HepG2 (cell line): Measurements from ENCODE around the gene THADA. TPM values are rescaled to one million over a fixed set of nuclear protein-coding genes. Genes with fewer than 3 reads are reported as not detected.
A peak's percentile ranks its signal among the peaks of the same experiment; 100 is the strongest.

Experiments used
- AKAP8 ChIP-seq: sonication (generic); formaldehyde crosslinking; IDR thresholded peaks from 2 replicates; pipeline ENCODE4 v1.5.1; 2020; ENCODE audit warnings: mild to moderate bottlenecking, missing genetic modification reagents
- BHLHE40 ChIP-seq: IDR thresholded peaks from 2 replicates; pipeline ENCODE4 v1.6.1; 2011; ENCODE audit warnings: low read length, improper control_type of control experiment
- CHCHD3 ChIP-seq: sonication (generic); formaldehyde crosslinking; IDR thresholded peaks from 2 replicates; pipeline ENCODE4 v1.8.0; 2022; ENCODE audit warnings: mild to moderate bottlenecking, missing genetic modification reagents, moderate library complexity
- DZIP1 ChIP-seq: sonication (generic); formaldehyde crosslinking; IDR thresholded peaks from 2 replicates; pipeline ENCODE4 v1.5.0; 2020; ENCODE audit warnings: mild to moderate bottlenecking, missing genetic modification reagents
- ELF1 ChIP-seq: sonication (generic); formaldehyde crosslinking; IDR thresholded peaks from 2 replicates; pipeline ENCODE4 v1.4.0; 2020; ENCODE audit warnings: missing genetic modification reagents
- GLI4 ChIP-seq: sonication (generic); formaldehyde crosslinking; IDR thresholded peaks from 2 replicates; pipeline ENCODE4 v1.5.1; 2020; ENCODE audit warnings: missing genetic modification reagents, mild to moderate bottlenecking, moderate library complexity, borderline replicate concordance
- HOXA9 ChIP-seq: sonication (generic); formaldehyde crosslinking; IDR thresholded peaks from 2 replicates; pipeline ENCODE4 v1.8.1; 2022; ENCODE audit warnings: missing genetic modification reagents, mild to moderate bottlenecking, moderate library complexity, borderline replicate concordance
- PPARG ChIP-seq: conservative IDR thresholded peaks from 2 replicates; pipeline ENCODE4 v1.6.1; 2016; ENCODE audit warnings: missing biosample characterization, missing genetic modification reagents
- SMAD1 ChIP-seq: sonication (generic); formaldehyde crosslinking; IDR thresholded peaks from 2 replicates; pipeline ENCODE4 v1.4.0; 2020; ENCODE audit warnings: missing genetic modification reagents, low read depth, mild to moderate bottlenecking, borderline replicate concordance
- SRSF4 ChIP-seq: fragments of 200-400 bp; formaldehyde crosslinking; IDR thresholded peaks from one replicate; pipeline ENCODE4 v1.6.1; 2018; ENCODE audit warnings: mild to moderate bottlenecking, low read depth, low read length, moderate library complexity; ENCODE audit not compliant: poor library complexity, severe bottlenecking
- TAF15 ChIP-seq: fragments of 200-400 bp; formaldehyde crosslinking; IDR thresholded peaks from one replicate; pipeline ENCODE4 v1.6.1; 2018; ENCODE audit warnings: mild to moderate bottlenecking, low read depth, low read length; ENCODE audit not compliant: poor library complexity, severe bottlenecking
- TBX2 ChIP-seq: sonication (generic); formaldehyde crosslinking; IDR thresholded peaks from 2 replicates; pipeline ENCODE4 v1.5.0; 2020; ENCODE audit warnings: missing genetic modification reagents, mild to moderate bottlenecking, borderline replicate concordance
- ZBTB37 ChIP-seq: sonication (generic); formaldehyde crosslinking; IDR thresholded peaks from 2 replicates; pipeline ENCODE4 v1.4.0; 2020; ENCODE audit warnings: mild to moderate bottlenecking, missing genetic modification reagents
- ZBTB39 ChIP-seq: sonication (generic); formaldehyde crosslinking; IDR thresholded peaks from 2 replicates; pipeline ENCODE4 v1.5.0; 2020; ENCODE audit warnings: missing genetic modification reagents
- ZFP36 ChIP-seq: fragments of 150-350 bp; IDR thresholded peaks from 2 replicates; pipeline ENCODE4 v1.6.1; 2018; ENCODE audit warnings: borderline replicate concordance, low read length, low read depth; ENCODE audit not compliant: partially characterized antibody
- ZNF281 ChIP-seq: sonication (generic); formaldehyde crosslinking; IDR thresholded peaks from 2 replicates; pipeline ENCODE4 v1.4.0; 2020; ENCODE audit warnings: missing genetic modification reagents, borderline replicate concordance
- ZNF562 ChIP-seq: sonication (generic); formaldehyde crosslinking; IDR thresholded peaks from 2 replicates; pipeline ENCODE4 v1.8.0; 2022; ENCODE audit warnings: missing genetic modification reagents, borderline replicate concordance
- ZNF816 ChIP-seq: sonication (generic); formaldehyde crosslinking; IDR thresholded peaks from 2 replicates; pipeline ENCODE4 v1.8.0; 2022; ENCODE audit warnings: missing genetic modification reagents, mild to moderate bottlenecking, borderline replicate concordance
- ZNF883 ChIP-seq: sonication (generic); formaldehyde crosslinking; IDR thresholded peaks from 2 replicates; pipeline ENCODE4 v1.5.1; 2020; ENCODE audit warnings: mild to moderate bottlenecking, missing genetic modification reagents; ENCODE audit errors: not compliant biosample characterization
- polyA plus RNA-seq, 8 experiments: library from polyadenylated mRNA; depleted of rRNA in 3 of 8; stranded (reverse) in 7 of 8; unstranded in 1 of 8; fragments of >200 nt; fragmentation: Illumina TruSeq in 4 of 8; extraction: Trizol in 4 of 8; gene quantifications; 2 replicates each; pipeline versions ENCODE4 v1.2.1 to v1.2.3, GENCODE V29; 2011 to 2016; ENCODE audit warnings: low read depth in 4 of 8, missing spikeins in 1 of 8, mixed read lengths in 1 of 8; ENCODE audit not compliant: insufficient read depth in 1 of 8
- total RNA-seq, 5 experiments: library from RNA; depleted of rRNA; stranded (reverse); fragments of >200 nt; fragmentation: Illumina TruSeq; extraction: Trizol; gene quantifications; 2 replicates each; pipeline ENCODE4 v1.2.3, GENCODE V29; 2016; ENCODE audit warnings: low read depth in 1 of 5

Gene THADA
- total and polyA plus RNA-seq, 2 of the 13 experiments (the other 11 are each of a cell fraction or from before 2014, with no cell fraction given): 12.7 to 21.7 TPM

- TF ChIP-seq ZNF816 (no peak), TAF15 (no peak), ZNF281 (CRISPR knock-in tag) (no peak; the same call in 1 of the 2 replicates), TBX2 (CRISPR knock-in tag) (peak; percentile 59; the same call in 1 of the 2 replicates), CHCHD3 (CRISPR knock-in tag) (no peak), HOXA9 (CRISPR knock-in tag) (no peak; the same call in 1 of the 2 replicates), PPARG (CRISPR knock-in tag) (peak; percentile 93), ZBTB37 (CRISPR knock-in tag) (peak; percentile 79; the same call in 1 of the 2 replicates), BHLHE40 (no peak), ZNF562 (CRISPR knock-in tag) (no peak), GLI4 (CRISPR knock-in tag) (peak; percentile 75), AKAP8 (CRISPR knock-in tag) (peak; percentile 43; the same call in 1 of the 2 replicates), SMAD1 (peak; percentile 69; the same call in 1 of the 2 replicates), SRSF4 (no peak), ZBTB39 (CRISPR knock-in tag) (peak; percentile 58; the same call in 1 of the 2 replicates), DZIP1 (CRISPR knock-in tag) (no peak), ELF1 (no peak), ZFP36 (peak; percentile 56), ZNF883 (CRISPR knock-in tag) (peak; percentile 57)
These were observed 401.5 kb downstream of the THADA start (continued) for GRCh38 chr2:43194121-43194869.
